HG03280 (cell line): ENCODE measurements around the gene DCAF15.

ENCODE experiments used
- ATAC-seq: cut with Tn5 transposase; IDR thresholded peaks from one replicate; pipeline ENCODE4 v1.9.1; 2021; ENCODE audit warnings: mild to moderate bottlenecking, moderate library complexity; ENCODE audit not compliant: unreplicated experiment

Gene DCAF15

DNA sequence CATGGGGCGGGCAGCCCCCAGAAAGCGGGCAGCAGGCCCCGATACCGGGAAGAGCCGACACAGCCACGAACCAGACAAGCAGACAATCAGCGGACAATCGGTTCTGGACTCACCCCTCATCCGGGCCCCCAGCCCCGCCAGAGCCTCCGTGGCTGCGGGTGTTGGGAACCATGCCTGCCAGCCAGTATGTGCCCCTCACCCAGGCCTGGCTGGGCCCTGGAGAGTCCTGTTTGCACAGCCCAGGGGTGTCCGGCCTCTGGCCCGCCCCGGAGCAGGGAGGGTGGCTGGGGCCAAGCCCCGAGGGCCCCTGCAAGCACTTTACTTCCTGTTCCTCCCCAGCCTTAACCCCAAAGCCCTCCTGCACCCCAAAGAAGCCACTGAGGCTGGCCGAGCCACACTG, 21.9 kb upstream of the DCAF15 start:
- ATAC-seq, result no peak

DNA sequence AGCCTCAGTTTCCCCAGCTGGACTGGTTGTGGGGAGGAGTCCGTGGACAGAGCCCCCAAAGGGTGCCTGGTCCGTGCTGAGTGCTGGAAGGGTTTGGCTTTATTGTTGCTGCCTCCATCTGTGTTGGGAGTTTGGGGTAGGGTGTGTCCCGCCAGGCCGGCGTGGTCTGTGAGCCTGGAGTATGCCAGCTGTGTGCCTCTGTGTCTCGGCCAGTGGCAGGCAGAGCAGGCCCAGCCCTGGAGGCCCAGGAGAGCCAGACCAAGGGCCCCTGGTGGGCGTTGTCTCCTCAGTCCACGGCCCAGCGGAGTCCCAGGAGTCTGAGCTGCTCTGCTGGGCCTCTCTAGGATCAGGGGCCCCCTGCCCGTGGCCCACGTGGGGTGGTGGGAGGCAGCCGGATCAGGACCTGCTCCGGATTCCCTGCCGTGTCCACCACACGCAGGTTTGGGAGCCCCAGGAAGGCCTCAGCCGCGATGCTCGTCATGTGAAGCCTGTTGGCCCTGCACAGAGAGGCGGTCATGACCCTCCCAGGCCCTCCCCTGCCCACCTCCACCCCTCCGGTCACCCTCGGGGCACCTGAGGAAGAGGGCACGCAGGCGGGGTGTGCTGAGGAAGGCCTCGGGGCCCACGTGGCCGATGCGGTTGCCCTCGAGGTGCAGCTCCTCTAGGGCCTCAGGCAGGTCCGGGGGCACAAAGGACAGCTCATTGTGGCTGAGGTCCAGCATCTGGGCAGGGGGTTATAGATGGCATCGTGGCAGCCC, 20.7 kb upstream of the DCAF15 start:
- no peak for ATAC-seq

DNA sequence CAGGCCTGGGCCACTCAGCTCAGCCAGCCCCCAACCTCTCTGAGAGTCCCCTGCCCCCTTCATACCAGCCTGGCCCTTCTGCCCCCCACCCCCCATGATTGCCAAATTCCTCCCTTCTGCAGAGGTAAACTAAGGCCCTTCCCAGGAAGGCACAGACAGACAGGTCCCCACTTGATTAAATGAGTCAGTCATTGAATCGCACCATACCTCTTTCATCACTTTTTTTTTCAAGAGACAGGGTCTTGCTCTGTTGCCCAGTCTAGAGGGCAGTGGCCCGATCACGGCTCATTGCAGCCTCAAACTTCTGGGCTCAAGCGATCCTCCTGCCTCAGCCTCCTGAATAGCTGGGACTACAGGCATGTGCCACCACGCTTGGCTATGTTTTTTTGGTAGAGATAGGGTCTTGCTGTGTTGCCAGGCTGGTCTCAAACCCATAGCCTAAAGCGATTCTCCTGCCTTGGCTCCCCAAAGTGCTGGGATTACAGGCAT, 20.1 kb upstream of the DCAF15 start:
- no peak for ATAC-seq

DNA sequence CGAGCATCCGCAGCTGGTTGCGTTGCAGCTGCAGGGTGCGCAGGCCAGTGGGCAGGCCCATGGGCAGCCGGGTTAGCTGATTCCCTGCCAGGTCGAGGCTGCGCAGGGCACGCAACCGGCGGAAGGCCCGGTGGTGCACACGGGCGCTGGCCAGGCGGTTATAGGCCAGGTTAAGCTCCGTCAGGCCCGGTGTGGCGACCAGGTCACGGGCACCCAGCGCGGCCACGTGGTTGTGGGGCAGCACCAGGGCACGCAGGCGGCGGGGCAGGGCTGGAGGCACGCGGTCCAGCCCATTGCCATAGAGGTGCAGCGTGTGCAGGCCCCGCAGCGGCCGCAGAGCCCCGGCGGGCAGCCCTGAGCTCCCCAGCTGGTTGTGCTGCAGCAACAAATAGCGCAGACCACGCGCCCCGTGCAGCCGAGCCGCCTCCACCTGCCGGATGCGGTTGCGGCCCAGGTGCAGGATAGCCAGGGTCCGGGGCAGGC, 19.4 kb upstream of the DCAF15 start:
- no peak for ATAC-seq

DNA sequence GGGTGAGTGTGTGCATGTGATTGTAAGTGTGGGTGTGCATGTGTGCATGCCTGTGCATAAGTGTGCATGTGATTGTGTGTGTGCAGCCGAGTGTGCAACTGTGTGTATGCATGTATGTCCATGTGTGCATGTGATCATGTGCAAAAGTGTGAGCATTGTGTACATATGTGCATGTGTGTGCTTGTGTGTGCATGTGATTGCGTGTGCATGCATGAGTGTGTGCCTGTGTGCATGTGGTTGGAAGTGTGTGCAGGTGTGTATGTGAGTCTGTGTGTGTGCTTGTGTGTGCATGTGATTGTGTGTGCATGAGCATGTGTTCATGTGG, 17.6 kb upstream of the DCAF15 start:
- no peak for ATAC-seq

DNA sequence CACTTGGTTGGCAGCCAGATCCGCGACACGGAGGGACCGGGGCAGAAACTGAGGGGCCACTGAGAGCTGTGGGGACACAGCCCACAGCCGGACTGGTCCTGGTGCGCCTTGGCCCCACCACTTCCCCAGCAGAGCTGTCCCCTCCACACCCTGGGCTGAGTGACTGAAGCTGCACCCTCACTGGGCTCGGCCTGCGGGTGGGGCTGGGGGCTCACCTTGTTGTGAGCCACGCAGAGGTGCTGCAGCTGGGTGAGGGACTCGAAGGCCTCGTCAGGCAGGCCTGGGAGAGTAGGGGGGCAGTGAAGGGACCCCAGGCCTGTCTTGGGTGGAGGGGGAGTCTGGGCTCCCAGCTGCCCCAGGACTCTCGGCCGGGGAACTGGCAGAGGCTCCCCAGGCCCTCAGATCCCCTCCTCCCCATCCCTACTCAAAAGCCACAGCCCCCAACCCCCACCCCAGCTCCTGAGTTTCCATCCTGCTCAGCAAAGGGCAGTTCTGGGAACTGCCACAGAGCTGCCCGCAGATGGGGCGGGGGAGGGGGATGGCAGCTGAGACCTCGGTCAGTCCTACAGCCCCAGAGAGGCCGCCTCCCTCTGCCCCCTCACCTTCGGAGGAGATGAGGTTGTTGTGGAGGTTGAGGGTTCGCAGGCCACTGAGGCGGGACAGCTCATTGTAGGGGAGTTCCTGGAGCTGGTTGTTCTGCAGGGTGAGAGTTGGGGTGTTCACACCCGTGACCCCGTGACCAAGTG, 16.4 kb upstream of the DCAF15 start:
- no peak for ATAC-seq

DNA sequence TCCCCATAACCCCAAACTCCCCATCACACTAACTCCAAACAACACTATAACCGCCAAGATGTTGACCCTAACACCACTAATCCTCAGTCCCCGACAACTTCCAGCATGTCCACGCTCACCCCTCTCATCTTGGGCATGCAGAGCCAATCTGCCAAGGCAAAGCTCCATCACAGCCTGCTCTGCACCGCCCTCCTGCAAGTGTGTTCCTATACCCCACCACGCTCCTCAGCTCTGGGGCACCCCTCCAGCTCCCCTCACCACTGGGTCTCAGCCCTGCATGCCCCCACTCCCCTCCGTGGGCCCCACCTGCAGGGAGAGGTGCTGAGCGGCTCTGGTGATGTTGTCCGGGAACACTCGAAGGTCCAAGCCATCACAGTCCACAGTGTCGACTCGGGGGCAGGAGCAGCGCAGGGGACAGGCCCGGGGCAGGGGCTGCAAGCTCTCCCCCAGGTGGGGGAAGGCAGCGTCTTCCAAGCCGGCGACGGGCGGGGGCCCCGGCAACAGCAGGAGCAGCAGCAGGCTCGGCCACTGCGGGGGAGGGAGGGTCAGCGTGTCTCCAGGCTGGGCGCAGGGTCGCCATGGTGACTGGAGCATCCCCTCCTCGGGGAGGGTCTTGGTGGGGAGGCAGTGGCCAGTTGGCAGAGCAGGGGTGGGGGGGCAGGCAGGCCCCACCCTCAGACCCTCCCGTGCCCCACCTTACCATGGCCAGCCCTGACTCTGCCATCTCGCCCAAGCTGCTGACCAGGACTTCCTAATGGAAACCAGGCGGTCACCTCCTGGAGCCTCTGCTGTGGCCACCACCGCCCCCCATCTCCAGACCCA, 14.6 kb upstream of the DCAF15 start:
- no peak for ATAC-seq

DNA sequence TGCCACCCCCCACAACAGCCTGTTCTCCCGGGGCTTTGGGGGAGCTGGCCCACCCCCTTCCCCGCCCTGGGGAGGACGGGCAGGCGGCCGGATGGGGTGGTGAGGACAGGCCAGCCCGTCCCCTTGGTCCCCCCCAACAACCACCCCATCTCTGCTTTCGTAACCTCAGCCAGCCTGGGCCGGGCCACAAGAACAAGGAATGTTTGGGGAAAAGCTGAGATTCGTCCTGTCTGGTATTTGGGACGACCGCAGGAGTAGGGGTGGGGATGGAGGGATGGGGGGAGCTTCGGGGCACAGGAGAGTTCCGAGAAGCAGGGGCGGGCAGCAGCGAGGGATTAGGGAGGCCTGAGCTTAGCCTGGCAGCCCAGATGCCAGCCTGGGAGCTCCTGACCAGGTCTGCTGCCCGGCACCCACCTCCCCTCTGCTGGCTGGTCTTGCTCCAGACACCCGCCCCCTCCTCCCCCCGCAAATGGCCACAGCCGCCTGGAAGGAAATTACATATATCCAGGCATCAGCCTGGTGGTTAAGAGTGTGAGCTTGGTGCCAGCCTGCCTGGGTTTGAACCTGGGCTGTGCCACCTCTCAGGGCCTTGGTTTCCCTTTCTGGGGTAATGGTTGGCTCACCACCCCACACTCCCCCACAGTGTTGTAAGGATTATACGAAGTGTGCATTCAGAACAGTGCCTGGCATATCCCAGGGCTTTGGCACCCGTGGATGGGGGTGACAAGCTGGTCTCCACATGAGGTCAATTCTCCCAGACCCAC, 13.8 kb upstream of the DCAF15 start, which contains the start of gene PODNL1:
Gene PODNL1 (minus strand): TSS at position 117 of the 764 bp plus-strand sequence. CDS start 236 bp downstream, outside the sequence.
- no peak for ATAC-seq

DNA sequence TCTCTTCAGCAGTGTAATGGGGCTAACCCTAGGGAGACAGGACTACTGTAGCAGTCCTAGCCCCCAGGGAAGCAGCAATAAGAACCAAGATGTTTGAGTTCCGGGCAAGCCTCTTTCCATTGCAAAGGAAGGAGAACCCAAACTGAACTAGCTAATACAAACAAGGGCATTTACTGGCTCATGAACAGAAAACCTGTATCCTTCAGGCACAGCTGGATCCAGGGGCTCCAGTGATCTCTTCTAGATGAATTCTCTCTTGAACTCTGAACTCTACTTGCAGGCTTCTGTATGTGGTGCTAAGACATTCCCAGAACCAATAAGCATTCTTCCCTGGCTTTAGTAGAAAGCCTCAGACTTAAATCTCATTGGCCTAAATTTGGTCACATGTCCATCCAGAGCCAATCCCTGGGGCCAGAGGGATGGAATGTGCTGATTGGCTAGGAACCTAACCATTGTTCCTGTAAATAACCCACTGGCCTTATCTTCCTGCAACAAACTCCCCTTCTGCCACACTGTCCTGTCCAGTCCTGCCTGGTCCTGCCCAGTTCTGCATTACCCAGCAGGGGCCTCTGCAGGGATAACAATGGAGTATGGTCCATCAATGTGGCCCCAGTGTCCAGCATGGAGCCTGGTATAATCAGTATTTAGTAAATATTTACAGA, 10.2 kb upstream of the DCAF15 start:
- ATAC-seq, result no peak

DNA sequence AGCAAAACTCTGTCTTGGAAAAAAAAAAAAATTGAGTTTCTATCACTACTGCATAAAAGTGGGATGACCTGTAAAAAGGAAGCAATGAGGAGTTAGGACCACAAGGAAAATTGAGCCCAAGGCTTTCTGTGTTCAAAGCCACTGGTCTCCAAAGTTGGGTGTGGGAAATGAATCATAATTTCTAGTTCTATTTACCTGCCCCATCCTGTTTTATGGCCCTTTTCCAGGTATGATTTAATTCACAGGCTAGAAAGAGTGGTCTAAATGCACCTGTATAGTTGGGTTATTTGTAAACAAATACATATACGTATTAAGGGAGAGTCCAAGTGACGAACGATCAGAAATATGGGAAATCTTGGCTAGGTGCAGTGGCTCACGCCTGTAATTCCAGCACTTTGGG, 5.9 kb upstream of the DCAF15 start:
- ATAC-seq, result no peak

DNA sequence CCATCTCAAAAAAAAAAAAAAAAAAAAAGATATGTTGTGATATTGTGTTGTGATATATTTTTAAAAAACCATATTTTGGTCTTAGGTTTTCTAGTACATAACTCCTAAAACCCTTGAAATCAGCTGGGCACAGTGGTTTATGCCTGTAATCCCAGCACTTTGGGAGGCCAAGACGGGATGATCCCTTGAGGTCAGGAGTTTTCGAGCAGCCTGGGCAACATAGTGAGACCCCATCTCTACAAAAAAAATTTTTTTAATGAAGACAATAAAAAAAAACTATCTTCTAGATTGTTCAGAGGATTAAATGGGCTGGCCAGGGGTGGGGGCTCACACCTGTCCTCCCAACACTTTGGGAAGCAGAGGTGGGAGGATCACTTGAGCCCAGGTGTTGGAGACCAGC, 1.3 kb upstream of the DCAF15 start:
- ATAC-seq, result no peak

DNA sequence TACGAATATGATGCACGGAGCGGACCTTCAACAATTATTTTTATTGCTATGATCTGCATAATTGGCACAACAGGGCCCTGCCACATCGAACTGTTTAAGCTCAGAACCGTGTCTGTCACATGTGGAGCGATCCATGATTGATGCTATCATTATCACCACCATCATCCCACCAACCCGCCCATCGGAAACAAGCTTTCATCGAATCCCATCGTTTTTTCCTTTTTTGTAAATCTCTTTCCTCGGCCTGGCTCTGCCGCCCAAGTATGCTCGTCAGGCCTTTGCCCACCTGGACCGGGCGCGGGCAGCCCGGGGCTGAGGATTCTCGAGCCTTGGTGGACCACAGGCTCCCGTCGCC, 533 bp upstream of the DCAF15 start:
- ATAC-seq, result no peak

DNA sequence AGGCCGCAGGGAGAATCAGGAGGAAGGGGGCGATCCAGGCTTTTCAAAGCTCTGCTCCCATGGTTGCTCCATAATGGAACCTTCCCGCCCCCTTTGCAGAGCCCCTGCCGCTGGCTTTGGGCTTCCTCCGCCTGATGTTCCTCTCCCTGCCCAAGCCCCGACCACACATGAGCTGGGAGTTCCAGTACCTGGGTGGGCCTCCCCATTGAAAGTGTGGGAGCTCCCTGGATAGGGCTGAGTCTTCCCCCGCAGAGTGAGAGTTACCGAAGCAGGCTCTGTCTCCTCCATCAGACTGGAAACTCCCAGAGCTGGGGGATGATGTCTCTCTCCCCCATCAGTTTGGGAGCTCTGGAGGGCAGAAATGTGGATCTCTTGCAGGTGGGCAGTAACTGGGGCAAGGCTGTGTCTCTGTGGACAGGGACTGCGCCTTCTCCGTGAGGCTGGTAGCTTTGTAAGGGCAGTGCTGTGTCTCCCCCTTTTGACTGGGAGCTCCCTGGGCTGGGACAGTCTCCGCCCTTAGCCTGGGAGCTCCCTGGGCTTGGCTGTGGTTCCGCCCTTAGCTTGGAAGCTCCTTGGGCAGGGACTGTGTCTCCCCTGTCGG, 722 bp downstream of the DCAF15 start:
- ATAC-seq, result no peak

DNA sequence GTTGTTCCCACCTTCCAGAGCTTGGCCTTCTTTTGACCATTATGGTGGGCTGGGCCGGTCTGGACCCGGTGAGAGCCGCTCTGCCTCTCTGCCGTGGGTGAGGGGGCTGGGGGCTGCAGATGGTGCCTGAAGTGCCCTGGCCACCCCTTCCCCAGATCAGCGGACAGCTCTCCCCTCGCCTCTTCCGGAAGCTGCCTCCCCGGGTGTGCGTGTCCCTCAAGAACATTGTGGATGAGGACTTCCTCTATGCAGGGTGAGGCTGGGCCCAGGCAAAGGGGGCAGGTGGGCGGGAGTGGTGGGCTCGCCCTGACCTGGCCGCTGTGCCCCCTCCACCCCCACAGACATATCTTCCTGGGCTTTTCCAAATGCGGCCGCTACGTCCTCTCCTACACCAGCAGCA, 1.9 kb downstream of the DCAF15 start:
- ATAC-seq, result no peak

DNA sequence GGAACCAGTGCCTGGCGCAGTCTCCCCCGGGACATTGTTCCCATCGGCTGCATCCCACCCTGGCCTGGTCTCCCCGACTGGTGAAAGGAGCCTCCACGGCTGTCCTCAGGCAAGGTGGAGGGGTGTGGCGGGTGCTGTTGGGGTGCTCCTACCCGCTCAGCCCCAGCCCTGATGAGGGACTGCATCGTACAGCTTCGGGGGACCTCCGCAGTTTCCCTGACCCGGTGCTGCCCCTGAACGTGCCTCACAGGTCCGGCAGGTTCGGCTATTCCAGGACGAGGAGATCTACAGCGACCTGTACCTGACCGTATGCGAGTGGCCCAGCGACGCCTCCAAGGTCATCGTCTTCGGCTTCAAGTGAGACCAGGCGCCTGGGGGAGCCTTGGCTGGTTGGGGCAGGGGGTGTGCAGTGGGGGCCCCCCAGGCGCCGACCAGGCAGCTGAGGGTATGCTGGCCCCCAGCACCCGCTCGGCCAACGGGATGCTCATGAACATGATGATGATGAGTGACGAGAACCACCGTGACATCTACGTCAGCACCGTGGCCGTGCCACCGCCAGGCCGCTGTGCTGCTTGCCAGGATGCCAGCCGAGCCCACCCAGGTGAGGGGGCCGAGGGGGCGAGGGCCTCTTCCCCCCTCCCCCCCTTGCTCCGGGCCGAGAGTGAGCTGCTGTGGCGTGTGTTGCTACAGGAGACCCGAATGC, 3.5 kb downstream of the DCAF15 start:
- no peak for ATAC-seq

DNA sequence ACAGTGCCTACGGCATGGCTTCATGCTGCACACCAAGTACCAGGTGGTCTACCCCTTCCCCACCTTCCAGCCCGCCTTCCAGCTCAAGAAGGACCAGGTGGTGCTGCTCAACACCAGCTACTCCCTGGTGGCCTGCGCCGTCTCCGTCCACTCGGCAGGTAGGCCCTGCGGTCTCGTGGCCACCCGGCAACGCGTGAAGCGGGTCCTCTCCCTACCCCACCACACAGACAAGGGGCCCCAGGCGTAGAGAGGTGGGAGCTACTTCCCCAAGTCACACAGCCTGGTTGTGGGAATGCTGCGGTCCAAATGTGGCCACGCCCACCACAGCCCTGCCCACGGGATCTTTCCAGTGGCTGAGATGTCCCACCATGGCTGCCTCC, 4.0 kb downstream of the DCAF15 start:
- no peak for ATAC-seq

DNA sequence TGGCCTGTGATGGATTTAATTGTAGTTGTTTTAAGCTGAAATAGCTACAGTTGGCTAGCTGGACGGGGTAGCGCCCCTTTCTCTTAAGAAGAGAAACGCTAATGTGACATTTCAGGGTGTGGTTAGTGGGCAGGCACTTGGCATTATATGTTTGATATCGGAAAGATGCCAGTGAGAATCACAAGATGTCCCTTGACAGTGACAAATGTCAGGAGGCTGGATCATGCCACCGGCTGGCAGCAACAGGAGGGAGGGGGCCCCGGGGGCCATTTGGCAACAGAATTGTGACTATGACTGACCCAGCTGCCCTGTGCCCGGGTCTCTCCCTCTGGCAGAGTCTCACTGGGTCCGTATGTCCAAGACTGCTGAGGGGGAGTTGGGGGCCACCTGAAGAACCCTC, 4.7 kb downstream of the DCAF15 start:
- no peak for ATAC-seq

DNA sequence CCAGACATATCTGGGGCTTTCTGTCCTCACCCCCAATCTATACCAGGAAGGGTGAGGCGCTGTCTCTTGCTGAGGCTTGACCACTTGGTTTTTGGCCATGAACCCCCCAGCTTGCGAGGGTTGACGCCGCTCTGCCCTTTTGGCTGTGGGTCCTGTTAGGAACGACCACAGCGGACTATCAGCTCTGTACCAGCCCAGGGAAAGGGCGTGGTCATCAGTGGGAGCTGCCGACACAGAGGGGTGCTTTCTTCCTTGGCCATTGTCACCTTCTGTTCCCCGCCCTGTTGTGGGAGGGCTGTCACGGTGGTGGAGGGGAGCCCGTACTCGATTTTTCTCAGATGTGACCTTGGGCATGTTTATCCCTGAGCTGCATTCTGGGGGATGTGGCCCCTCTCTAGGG, 5.7 kb downstream of the DCAF15 start:
- ATAC-seq, result no peak
